GM23338 (cell line): ENCODE data around the gene LARP1B. TPM values are rescaled to one million over a fixed set of nuclear protein-coding genes. Genes with fewer than 3 reads are reported as not detected.

ENCODE experiments used
- ATAC-seq: fragments of 200-7000 bp; cut with Tn5 transposase; 3 replicates; pipeline ENCODE4 v1.9.1; 2020
- DNase-seq: peaks from one replicate; pipeline ENCODE4 v3.0.0-alpha.2; 2015; ENCODE audit warnings: low spot score
- H2AFZ ChIP-seq: fragments of 200-600 bp; sonication (generic); 2 replicates; pipeline ENCODE4 v1.8.0; 2016; ENCODE audit warnings: antibody characterized with exemption, mild to moderate bottlenecking, moderate library complexity
- H3F3A ChIP-seq: fragments of 200-600 bp; sonication (generic); replicated peaks from 2 replicates; pipeline ENCODE4 v1.8.0; 2017; ENCODE audit warnings: antibody characterized with exemption, mixed run types, low read depth
- H3K27ac ChIP-seq: fragments of 200-600 bp; sonication (generic); 2 replicates; pipeline ENCODE4 v1.6.1; 2016; ENCODE audit warnings: low read depth
- H3K27me3 ChIP-seq: fragments of 200-600 bp; sonication (generic); 2 replicates; pipeline ENCODE4 v1.8.0; 2016; ENCODE audit warnings: mild to moderate bottlenecking, mixed run types, moderate library complexity; ENCODE audit not compliant: insufficient read depth
- H3K36me3 ChIP-seq: fragments of 200-600 bp; sonication (generic); 2 replicates; pipeline ENCODE4 v1.8.0; 2016; ENCODE audit warnings: mild to moderate bottlenecking; ENCODE audit not compliant: insufficient read depth
- H3K4me1 ChIP-seq: fragments of 200-600 bp; sonication (generic); 2 replicates; pipeline ENCODE4 v1.8.0; 2016; ENCODE audit warnings: mild to moderate bottlenecking, moderate library complexity; ENCODE audit not compliant: insufficient read depth
- H3K4me2 ChIP-seq: fragments of 200-600 bp; sonication (generic); 2 replicates; pipeline ENCODE4 v1.7.1; 2017; ENCODE audit warnings: mixed run types
- H3K4me3 ChIP-seq: fragments of 200-600 bp; sonication (generic); 2 replicates; pipeline ENCODE4 v1.6.1; 2016; ENCODE audit warnings: mixed run types
- H3K79me2 ChIP-seq: fragments of 200-600 bp; sonication (generic); replicated peaks from 2 replicates; pipeline ENCODE4 v1.8.0; 2017; ENCODE audit warnings: mild to moderate bottlenecking; ENCODE audit not compliant: insufficient read depth
- H3K9me2 ChIP-seq: fragments of 200-600 bp; sonication (generic); 2 replicates; pipeline ENCODE4 v1.8.0; 2017; ENCODE audit not compliant: insufficient read depth
- H4K20me1 ChIP-seq: fragments of 200-600 bp; sonication (generic); replicated peaks from 2 replicates; pipeline ENCODE4 v1.8.0; 2017; ENCODE audit warnings: mild to moderate bottlenecking; ENCODE audit not compliant: insufficient read depth
- H3K27ac Mint-ChIP-seq: 2 replicates; pipeline ENCODE4 v1.8.0; 2020; ENCODE audit warnings: inconsistent platforms, mild to moderate bottlenecking, moderate library complexity, mixed read lengths
- H3K27me3 Mint-ChIP-seq: 3 replicates; pipeline ENCODE4 v1.8.0; 2022; ENCODE audit warnings: low read depth, mild to moderate bottlenecking, moderate library complexity, mixed read lengths, inconsistent platforms; ENCODE audit not compliant: insufficient read depth, poor library complexity
- H3K36me3 Mint-ChIP-seq: 3 replicates; pipeline ENCODE4 v1.8.0; 2021; ENCODE audit warnings: low read depth, mild to moderate bottlenecking, inconsistent platforms, moderate library complexity, mixed read lengths
- H3K4me1 Mint-ChIP-seq: 3 replicates; pipeline ENCODE4 v1.8.0; 2020; ENCODE audit warnings: mild to moderate bottlenecking, inconsistent platforms, mixed read lengths
- H3K4me3 Mint-ChIP-seq: 3 replicates; pipeline ENCODE4 v1.8.0; 2021; ENCODE audit warnings: moderate library complexity, mild to moderate bottlenecking, inconsistent platforms, mixed read lengths
- H3K9me3 Mint-ChIP-seq: 3 replicates; pipeline ENCODE4 v1.8.0; 2020; ENCODE audit warnings: moderate library complexity, mild to moderate bottlenecking, inconsistent platforms, mixed read lengths
- ETS1 ChIP-seq: IDR thresholded peaks from 2 replicates; pipeline ENCODE4 v1.6.1; 2016; ENCODE audit warnings: antibody characterized with exemption
- JUNB ChIP-seq: IDR thresholded peaks from one replicate; pipeline ENCODE4 v1.6.1; 2016; ENCODE audit warnings: antibody characterized with exemption; ENCODE audit not compliant: unreplicated experiment
- POLR2AphosphoS5 ChIP-seq: IDR thresholded peaks from 2 replicates; pipeline ENCODE4 v1.6.1; 2016; ENCODE audit warnings: antibody characterized with exemption, low read depth
- polyA plus RNA-seq: library from polyadenylated mRNA; unstranded; fragments of >200 nt; fragmentation: Nextera tagmentation; extraction: Ambion mirVana; gene quantifications from 2 replicates; pipeline ENCODE4 v1.2.1, GENCODE V29; 2016
- total RNA-seq: library from RNA; depleted of rRNA; stranded (reverse); fragments of >200 nt; shearing (Covaris generic); gene quantifications from 2 replicates; pipeline ENCODE4 v1.2.3, GENCODE V29; 2014
- TF ChIP-seq, protein P1 (sequence below), 2 experiments: fragments of 200-600 bp in 1 of 2; sonication (generic) in 1 of 2; conservative IDR thresholded peaks; 2 replicates each; pipeline versions ENCODE4 v1.5.1 to v1.6.1; 2016 to 2017; ENCODE audit warnings: antibody characterized with exemption in 2 of 2, low read depth in 2 of 2, mild to moderate bottlenecking in 2 of 2, moderate library complexity in 1 of 2

The LARP1B gene
- total and polyA plus RNA-seq, 2 experiments from 2014 or later, result 42.5 to 45.4 TPM

- H3K27ac Mint-ChIP-seq, result no peak overlapping the region
- H3K27ac ChIP-seq, result no peak overlapping the region
- peaks cover 3% of the 10 kb centered on the region; the same call in 1 of the 2 replicates for H3K4me1 ChIP-seq
- H3F3A ChIP-seq, result no peaks in the 10 kb centered on the region
- no peaks in the 10 kb centered on the region for H3K79me2 ChIP-seq
- no peaks in the 10 kb centered on the region for H3K36me3 ChIP-seq
- peak; percentile 99 for ATAC-seq
- H3K4me1 Mint-ChIP-seq, result peaks cover 2% of the 10 kb centered on the region; the same call in 1 of the 3 replicates
- H3K4me3 ChIP-seq, result no peak overlapping the region
- DNase-seq, result peak; percentile 86
- H2AFZ ChIP-seq, result no peak overlapping the region
- H3K4me2 ChIP-seq, result no peak overlapping the region
- peaks cover 22% of the 10 kb centered on the region for H3K36me3 Mint-ChIP-seq
- no peak overlapping the region for H3K4me3 Mint-ChIP-seq
- H4K20me1 ChIP-seq, result no peaks in the 10 kb centered on the region
- H3K9me2 ChIP-seq, result no peaks in the 10 kb centered on the region
- no peaks in the 10 kb centered on the region for H3K27me3 ChIP-seq
- no peak for TF ChIP-seq POLR2AphosphoS5
- TF ChIP-seq, protein P1, sequence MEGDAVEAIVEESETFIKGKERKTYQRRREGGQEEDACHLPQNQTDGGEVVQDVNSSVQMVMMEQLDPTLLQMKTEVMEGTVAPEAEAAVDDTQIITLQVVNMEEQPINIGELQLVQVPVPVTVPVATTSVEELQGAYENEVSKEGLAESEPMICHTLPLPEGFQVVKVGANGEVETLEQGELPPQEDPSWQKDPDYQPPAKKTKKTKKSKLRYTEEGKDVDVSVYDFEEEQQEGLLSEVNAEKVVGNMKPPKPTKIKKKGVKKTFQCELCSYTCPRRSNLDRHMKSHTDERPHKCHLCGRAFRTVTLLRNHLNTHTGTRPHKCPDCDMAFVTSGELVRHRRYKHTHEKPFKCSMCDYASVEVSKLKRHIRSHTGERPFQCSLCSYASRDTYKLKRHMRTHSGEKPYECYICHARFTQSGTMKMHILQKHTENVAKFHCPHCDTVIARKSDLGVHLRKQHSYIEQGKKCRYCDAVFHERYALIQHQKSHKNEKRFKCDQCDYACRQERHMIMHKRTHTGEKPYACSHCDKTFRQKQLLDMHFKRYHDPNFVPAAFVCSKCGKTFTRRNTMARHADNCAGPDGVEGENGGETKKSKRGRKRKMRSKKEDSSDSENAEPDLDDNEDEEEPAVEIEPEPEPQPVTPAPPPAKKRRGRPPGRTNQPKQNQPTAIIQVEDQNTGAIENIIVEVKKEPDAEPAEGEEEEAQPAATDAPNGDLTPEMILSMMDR (conservative IDR thresholded peaks at IDR 0.05; ENCODE audit: low read depth in 2 of 2), result peak; percentile 95 to 99
- no peak for TF ChIP-seq JUNB
- H3K9me3 Mint-ChIP-seq, result peaks cover 16% of the 10 kb centered on the region
- peaks cover 5% of the 10 kb centered on the region for H3K27me3 Mint-ChIP-seq
Measured at GRCh38 chr4:128191115-128191781, 130.1 kb downstream of the LARP1B start.

GRCh38 chr4:128220286-128221235 lies 159.4 kb downstream of the LARP1B start:
- H3K9me3 Mint-ChIP-seq, result no peaks in the 10 kb centered on the region; the same call in 2 of the 3 replicates
- no peaks in the 10 kb centered on the region for H3K36me3 ChIP-seq
- H3K4me1 ChIP-seq, result no peaks in the 10 kb centered on the region
- no peak overlapping the region for H2AFZ ChIP-seq
- ATAC-seq (no peak), DNase-seq (peak; percentile 41)
- no peaks in the 10 kb centered on the region for H3K9me2 ChIP-seq
- no peaks in the 10 kb centered on the region for H3K4me1 Mint-ChIP-seq
- H3K27ac Mint-ChIP-seq, result no peak overlapping the region
- H3F3A ChIP-seq, result no peaks in the 10 kb centered on the region
- H3K27me3 Mint-ChIP-seq, result no peaks in the 10 kb centered on the region
- no peak overlapping the region for H3K27ac ChIP-seq
- no peaks in the 10 kb centered on the region for H3K27me3 ChIP-seq
- TF ChIP-seq, protein P1 (conservative IDR thresholded peaks at IDR 0.05; ENCODE audit: low read depth in 2 of 2), result peak; percentile 51 to 57
- TF ChIP-seq ETS1, result no peak
- no peaks in the 10 kb centered on the region for H3K36me3 Mint-ChIP-seq
- no peak overlapping the region for H3K4me3 ChIP-seq
- no peaks in the 10 kb centered on the region for H3K79me2 ChIP-seq
- no peaks in the 10 kb centered on the region for H4K20me1 ChIP-seq
- H3K4me3 Mint-ChIP-seq, result no peak overlapping the region
- H3K4me2 ChIP-seq, result no peak overlapping the region
